Stimulated activated naive CD4-positive, alpha-beta T cell (primary cell): ENCODE data around the gene LGALS12.
A peak's percentile ranks its signal among the peaks of the same experiment; 100 is the strongest.
"Not testable (repeated sequence)": the region's sequence is repeated elsewhere in the genome, so short reads cannot be mapped to it uniquely, and the experiment has no call there.

Experiments
- DNase-seq, 6 experiments: peaks; one replicate each; lab custom pipeline; 2025; lab: John Stamatoyannopoulos, UW

LGALS12 gene

GRCh38 chr11:63532799-63533475 lies 27.1 kb downstream of the LGALS12 start:
- DNase-seq = no peak

- no peak for DNase-seq
Observed at GRCh38 chr11:63534076-63534475, 28.2 kb downstream of the LGALS12 start.

- no peak for DNase-seq
Observed at GRCh38 chr11:63534895-63535461, 29.1 kb downstream of the LGALS12 start.

GRCh38 chr11:63535734-63536133 lies 29.9 kb downstream of the LGALS12 start:
- no peak for DNase-seq

- DNase-seq = peak; percentile 13 to 55 (median 30)
Observed at GRCh38 chr11:63536669-63537292, 30.9 kb downstream of the LGALS12 start, which contains the start of gene PLAAT4. TSS of gene PLAAT4 (plus strand) at chr11:63536808. CDS start at chr11:63536869, 61 bp downstream.

- peak in 2 of 6 experiments; percentile 12 to 33 for DNase-seq
Observed at GRCh38 chr11:63537293-63538101, 31.6 kb downstream of the LGALS12 start.

GRCh38 chr11:63542506-63542905 lies 36.6 kb downstream of the LGALS12 start:
- DNase-seq = not testable (repeated sequence)

GRCh38 chr11:63543711-63544110 lies 37.8 kb downstream of the LGALS12 start:
- no peak for DNase-seq

- no peak for DNase-seq
Observed at GRCh38 chr11:63547061-63547460, 41.2 kb downstream of the LGALS12 start.

GRCh38 chr11:63548178-63548577 lies 42.3 kb downstream of the LGALS12 start:
- no peak for DNase-seq

- DNase-seq = no peak
Observed at GRCh38 chr11:63549411-63549810, 43.5 kb downstream of the LGALS12 start.

- DNase-seq = not testable (repeated sequence)
Observed at GRCh38 chr11:63550156-63550700, 44.3 kb downstream of the LGALS12 start.

- peak in 5 of 6 experiments; percentile 24 to 56 (median 48) for DNase-seq
Observed at GRCh38 chr11:63551091-63551888, 45.4 kb downstream of the LGALS12 start.

GRCh38 chr11:63551889-63552266 lies 46.0 kb downstream of the LGALS12 start:
- DNase-seq = peak in 3 of 6 experiments; percentile 9 to 19 (median 10)

GRCh38 chr11:63552921-63553320 lies 47.0 kb downstream of the LGALS12 start:
- DNase-seq = no peak

- DNase-seq = peak in 5 of 6 experiments; percentile 8 to 55 (median 44)
Observed at GRCh38 chr11:63553759-63554158, 47.9 kb downstream of the LGALS12 start.

- no peak for DNase-seq
Observed at GRCh38 chr11:63554877-63555223, 49.0 kb downstream of the LGALS12 start.

GRCh38 chr11:63556404-63557013 lies 50.6 kb downstream of the LGALS12 start:
- no peak for DNase-seq

GRCh38 chr11:63557570-63557969 lies 51.7 kb downstream of the LGALS12 start:
- DNase-seq = no peak

- no peak for DNase-seq
Observed at GRCh38 chr11:63558459-63559157, 52.7 kb downstream of the LGALS12 start.
